Urothelium cell line (cell line): ENCODE measurements around the gene PSMD10.

Experiments used
- DNase-seq: peaks from one replicate; pipeline ENCODE4 v3.0.0; 2011; ENCODE audit warnings: low spot score, mixed read lengths
- FAIRE-seq: peaks from 2 replicates; lab custom pipeline; 2011; peaks lifted over from hg19 to GRCh38; lab: Jason Lieb, UNC

PSMD10 gene

GRCh38 chrX:108081110-108081509 lies 10.2 kb downstream of the PSMD10 start:
- FAIRE-seq (no peak), DNase-seq (no peak)

- no peak for FAIRE-seq
- no peak for DNase-seq
Measured at GRCh38 chrX:108072746-108073145, 18.6 kb downstream of the PSMD10 start.

GRCh38 chrX:108071578-108071977 lies 19.8 kb downstream of the PSMD10 start:
- FAIRE-seq (no peak), DNase-seq (no peak)

- no peak for FAIRE-seq
- DNase-seq: peak; percentile 9
Measured at GRCh38 chrX:108070891-108071290, 20.5 kb downstream of the PSMD10 start.

GRCh38 chrX:108068121-108068520 lies 23.2 kb downstream of the PSMD10 start:
- DNase-seq: no peak
- no peak for FAIRE-seq

GRCh38 chrX:108064613-108065012 lies 26.7 kb downstream of the PSMD10 start:
- no peak for DNase-seq
- no peak for FAIRE-seq

- DNase-seq (no peak), FAIRE-seq (no peak)
Measured at GRCh38 chrX:108064001-108064400, 27.3 kb downstream of the PSMD10 start.

- FAIRE-seq (no peak), DNase-seq (no peak)
Measured at GRCh38 chrX:108059801-108060200, 31.5 kb downstream of the PSMD10 start.

- FAIRE-seq: no peak
- DNase-seq: no peak
Measured at GRCh38 chrX:108055546-108055945, 35.8 kb downstream of the PSMD10 start.

GRCh38 chrX:108053218-108053617 lies 38.1 kb downstream of the PSMD10 start:
- DNase-seq (no peak), FAIRE-seq (no peak)

- DNase-seq (no peak), FAIRE-seq (no peak)
Measured at GRCh38 chrX:108049649-108050048, 41.7 kb downstream of the PSMD10 start.

GRCh38 chrX:108044554-108045256 lies 46.6 kb downstream of the PSMD10 start, which contains the start of gene VSIG1:
TSS of gene VSIG1 (plus strand) at chrX:108045065. CDS start at chrX:108045131, 66 bp downstream.
- FAIRE-seq (no peak), DNase-seq (no peak)

GRCh38 chrX:108036298-108036973 lies 54.9 kb downstream of the PSMD10 start:
- DNase-seq: peak; percentile 12
- FAIRE-seq: no peak

- FAIRE-seq: no peak
- no peak for DNase-seq
Measured at GRCh38 chrX:108034725-108035124, 56.6 kb downstream of the PSMD10 start.
